ENCODE data around the gene TPTE.
"Not testable (repeated sequence)": the region's sequence is repeated elsewhere in the genome, so short reads cannot be mapped to it uniquely, and the experiment has no call there.

TPTE gene

DNA sequence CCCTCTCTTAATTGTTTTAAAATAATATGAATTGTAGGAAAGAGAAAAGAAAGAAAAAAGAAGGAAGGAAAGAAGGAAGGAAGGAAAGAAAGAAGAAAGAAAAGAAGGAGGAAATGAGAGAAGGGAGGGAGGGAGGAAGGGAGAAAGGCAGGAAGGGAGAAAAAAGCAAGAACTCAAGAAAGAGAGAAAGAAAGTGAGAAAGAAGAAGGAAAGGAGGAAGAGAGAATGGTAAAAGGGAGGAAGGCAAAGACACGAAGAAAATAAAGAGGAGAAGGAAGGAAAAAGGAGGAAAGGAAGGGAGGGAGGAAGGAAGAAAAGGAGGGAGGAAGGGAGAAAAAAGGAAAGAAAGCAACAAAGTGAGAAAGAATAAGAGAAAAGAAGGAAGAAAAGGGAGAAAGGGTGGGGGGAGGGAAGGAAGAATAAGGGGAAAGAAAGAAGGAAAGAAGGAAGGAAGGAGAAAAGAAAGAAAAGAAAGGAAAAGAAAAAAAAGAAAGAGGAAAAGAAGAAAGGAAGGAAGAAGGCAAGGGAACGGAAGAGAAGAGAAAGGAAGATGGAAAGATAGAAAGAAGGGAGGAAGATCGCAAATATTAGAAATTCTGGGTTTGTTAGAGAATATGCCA lies 95.9 kb downstream of the TPTE start:
- DNase-seq = not testable (repeated sequence)

DNA sequence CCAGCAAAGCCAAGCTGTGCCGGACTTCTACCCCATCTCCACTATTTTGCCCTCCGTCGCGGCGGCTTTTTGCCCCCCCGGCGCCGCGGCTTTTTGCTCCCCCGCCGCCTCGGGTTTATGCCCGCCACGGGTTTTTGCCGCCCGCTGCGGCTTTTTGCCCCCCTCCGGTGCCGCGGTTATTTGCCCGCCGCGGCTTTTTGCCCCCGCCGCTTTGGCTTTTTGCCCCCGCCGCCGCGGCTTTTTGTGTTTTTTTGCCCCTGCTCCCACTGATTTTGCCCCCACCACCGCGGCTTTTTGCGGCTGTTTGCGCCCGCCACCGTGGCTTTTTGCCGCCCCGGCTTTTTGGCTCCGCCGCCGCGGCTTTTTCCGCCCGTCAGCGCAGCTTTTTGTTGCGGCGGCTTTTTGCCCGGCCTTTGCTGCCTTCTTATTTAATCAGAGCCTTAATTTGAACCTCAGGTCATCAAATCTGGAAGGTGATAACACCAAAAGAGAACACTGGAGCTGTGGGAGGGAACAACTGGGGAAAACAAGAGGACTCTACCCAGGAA lies 106.0 kb downstream of the TPTE start:
- DNase-seq = no peak

DNA sequence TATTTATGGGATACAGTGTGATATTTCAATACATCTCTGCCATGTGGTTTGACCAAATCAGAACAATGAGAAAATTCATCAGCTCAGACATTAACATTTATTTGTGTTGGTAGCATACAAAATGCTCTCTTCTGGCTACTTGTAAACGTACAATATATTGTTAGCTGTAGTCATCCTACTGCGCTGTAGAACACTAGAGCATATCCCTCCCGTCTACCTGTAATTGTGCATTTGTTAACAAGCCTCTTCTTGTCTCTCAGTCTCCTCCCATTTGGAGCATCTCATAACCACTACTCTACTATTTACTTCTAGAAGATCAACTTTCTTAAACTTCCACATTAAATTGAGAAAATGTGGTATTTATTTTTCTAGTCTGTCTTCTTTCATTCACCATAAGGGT lies 107.9 kb downstream of the TPTE start:
- DNase-seq = not testable (repeated sequence)

DNA sequence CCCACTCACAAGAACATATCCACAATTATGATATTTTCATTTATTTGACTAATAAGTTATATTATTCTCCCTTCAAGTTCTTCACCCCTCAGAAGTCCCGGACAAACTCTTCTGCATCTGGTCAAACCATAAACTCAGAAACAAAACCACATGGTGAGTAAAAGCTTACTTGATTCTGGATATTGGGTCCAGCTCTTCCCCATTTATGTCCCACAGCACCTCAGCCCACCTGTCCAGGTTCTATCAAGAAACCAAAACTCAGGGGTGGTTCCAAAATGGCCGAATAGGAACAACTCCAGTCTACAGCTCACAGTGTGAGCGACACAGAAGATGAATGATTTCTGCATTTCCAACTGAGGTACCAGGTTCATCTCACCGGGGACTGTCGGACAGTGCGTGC lies 109.4 kb downstream of the TPTE start:
- DNase-seq = not testable (repeated sequence)

DNA sequence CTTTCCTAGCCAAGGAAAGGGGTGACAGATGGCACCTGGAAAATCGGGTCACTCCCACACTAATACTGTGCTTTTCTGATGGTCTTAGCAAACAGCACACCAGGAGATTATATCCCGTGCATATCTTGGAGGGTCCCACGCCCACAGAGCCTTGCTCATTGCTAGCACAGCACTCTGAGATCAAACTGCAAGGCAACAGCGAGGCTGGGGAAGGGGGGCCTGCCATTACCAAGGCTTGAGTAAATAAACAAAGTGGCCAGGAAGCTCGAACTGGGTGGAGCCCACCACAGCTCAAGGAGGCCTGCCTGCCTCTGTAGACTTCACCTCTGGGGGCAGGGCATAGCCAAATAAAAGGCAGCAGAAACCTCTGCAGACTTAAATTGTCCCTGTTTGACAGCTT lies 109.9 kb downstream of the TPTE start:
- DNase-seq = not testable (repeated sequence)

DNA sequence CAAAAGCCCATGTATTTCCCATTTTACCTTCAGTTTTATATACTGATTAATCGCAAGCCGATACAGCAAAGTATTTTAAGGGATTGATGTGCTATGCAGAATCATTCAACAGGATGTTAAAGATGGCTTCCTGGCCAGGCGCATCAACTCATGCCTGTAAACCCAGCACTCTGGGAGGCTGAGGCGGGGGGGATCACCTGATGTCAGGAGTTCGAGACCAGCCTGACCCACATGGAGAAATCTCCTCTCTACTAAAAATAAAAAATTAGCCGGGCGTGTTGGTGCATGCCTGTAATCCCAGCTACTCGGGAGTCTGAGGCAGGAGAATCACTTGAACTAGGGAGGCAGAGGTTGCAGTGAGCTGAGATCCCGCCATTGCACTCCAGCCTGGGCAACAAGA lies 116.8 kb downstream of the TPTE start:
- not testable (repeated sequence) for DNase-seq

DNA sequence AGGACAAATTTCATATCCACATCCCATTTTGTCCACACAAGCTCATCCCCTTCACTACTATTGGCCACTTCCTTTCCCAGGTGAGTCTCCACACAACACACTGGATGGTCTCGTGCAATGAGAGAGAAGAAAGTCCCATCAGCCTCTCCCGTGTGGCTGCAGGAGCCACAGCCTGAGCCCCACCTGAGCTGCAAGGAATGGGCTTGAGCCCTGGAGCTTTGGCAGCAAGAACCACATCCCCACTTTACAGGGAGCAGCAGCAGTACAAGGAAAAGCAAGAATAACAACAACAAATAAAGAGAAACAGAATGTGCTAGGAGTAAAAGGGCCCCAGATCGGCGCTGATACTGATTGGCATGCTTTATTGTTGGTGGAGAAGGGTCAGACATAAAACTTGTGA lies 117.7 kb downstream of the TPTE start:
- no peak for DNase-seq

DNA sequence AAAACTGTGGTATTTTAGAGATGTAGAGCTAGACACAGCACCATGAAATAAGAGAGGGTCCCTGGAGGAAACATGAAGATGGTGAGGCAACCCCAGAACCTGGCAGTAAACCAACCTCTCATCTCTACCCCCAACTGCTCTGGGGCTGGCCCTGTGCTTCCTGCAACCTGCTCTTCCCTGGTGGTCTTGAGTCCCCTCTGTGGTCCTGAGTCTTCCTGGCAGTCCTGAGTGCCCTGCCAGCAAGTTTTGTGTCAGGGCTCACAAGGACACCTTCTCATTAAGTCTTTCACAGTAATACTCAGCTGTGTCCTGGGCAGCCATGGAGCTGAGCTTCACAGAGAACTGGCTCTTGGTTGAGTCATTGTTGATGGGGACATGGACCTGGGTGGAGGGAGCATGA lies 118.4 kb downstream of the TPTE start:
- not testable (repeated sequence) for DNase-seq

DNA sequence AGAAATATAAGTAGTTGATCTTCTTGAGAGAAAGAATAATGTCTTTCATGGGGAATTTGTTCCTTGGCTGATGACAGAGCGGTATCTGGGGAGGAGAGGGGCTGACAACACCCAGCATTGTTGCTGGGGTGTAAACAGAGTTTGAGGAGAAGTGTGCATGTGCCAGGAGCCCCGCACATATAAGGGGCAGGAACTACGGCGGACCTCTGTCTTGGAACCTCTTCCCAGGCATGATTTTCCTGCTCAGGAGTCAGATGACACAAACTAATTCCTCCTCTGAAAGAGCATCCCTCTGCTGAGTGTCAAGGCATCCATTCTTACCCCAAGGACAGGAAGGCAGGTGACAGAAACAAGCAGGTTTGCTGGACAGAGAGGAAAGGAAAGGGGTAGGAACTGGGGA lies 119.1 kb downstream of the TPTE start:
- DNase-seq = no peak

DNA sequence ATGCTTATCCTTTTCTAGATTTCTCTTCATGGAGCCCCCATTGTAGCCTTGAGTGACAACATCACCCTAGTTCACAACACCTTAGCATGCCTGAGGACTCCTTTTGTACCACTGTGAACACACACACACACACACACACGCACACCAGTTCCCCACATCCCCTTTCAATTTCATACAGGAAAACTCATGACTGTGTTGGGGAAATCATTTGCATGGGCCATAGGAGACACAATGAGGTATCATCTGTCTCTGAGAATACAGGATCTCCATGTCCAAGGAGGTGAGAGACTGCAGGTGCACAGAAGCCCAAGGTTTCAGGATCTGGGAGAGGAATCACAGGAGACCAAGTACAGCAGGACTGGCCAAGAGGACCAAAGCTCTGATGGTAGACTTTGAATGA lies 119.7 kb downstream of the TPTE start:
- no peak for DNase-seq

DNA sequence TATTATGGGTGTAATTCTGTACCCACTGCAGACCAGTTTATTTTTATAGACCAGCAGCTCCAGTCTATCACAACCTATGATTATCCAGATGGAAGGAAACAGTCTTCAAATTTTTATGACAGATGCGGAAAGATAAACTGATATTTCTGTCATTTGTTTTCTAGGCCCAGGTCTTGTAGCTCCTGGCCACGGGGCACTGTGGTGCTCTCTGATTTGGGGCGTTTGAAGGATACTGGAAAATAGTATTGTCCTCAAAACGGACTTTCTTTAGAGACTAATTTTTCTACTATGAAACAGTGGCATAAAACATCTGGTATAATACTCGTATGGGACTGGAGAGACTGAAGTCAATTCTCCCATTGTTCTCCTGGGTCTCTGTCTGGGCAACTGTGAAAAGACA lies 124.3 kb downstream of the TPTE start:
- DNase-seq = not testable (repeated sequence)

DNA sequence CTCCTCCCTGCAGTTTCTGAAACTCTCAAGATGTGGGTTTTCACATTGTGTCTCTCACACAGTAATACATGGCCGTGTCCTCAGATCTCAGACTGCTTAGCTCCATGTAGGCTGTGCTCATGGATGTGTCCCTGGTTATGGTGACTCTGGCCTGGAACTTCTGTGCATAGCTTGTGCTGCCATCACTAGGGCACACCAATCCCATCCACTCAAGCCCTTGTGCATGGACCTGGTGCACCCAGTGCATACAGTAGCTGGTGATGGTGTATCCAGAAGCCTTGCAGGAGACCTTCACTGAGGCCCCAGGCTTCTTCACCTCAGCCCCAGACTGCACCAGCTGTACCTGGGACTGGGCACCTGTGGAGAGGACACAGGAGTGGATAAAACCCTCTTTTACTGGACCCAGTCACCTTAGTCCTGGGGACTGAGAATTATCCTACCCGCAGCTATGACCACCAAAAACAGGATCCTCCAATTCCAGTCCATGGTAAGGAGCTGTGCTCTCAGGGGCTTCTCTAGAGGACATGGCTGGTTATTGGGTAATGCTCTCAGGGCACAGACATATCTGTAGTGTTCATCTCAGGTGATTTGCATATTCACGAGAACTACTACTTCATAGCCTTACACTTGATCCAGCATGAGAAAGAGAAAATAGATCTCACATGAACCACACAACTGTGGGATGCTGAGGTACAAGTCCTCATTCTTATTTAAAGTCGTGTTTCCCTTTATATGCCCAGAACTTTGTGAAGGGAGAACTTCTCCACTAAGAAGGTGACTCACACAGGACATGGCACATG lies 128.2 kb downstream of the TPTE start:
- DNase-seq = not testable (repeated sequence)

DNA sequence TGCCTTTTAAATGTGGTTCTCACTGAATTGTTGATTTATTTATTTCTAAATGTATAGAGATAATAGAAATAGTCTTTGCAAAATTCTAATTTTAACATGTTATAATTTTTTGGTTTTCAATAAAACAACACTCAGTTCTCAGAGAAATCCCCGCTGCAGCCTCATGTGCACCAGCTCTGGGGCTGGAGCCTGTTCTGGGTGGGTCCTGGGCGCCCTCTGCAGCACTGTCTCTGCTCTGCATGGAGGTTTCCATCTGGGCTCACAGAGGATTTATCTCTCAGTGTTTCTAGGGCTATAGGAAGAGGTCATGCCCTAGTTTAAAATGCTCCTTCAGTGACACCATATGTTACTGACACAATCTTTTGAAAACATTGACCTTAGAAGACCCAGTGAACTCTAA lies 128.9 kb downstream of the TPTE start:
- not testable (repeated sequence) for DNase-seq

All from islet precursor cell (in vitro differentiated cells).